B cell (primary cell): ENCODE results near the gene GRK5. TPM values are rescaled to one million over a fixed set of nuclear protein-coding genes. Genes with fewer than 3 reads are reported as not detected.

Experiments
- ATAC-seq: fragments of 200-7000 bp; cut with Tn5 transposase; one replicate; pipeline ENCODE4 v1.10.0; 2021; ENCODE audit warnings: low read depth, mild to moderate bottlenecking, moderate number of reproducible peaks, moderate library complexity
- CTCF ChIA-PET: fragments of 350-600 bp; sonication (Branson Sonifier 250); formaldehyde crosslinking; loops from one replicate; lab custom pipeline; 2021; ENCODE audit warnings: antibody characterized with exemption, inconsistent platforms; lab: Charles Lee
- POLR2A ChIA-PET: fragments of 350-600 bp; sonication (Branson Sonifier 250); formaldehyde crosslinking; loops from one replicate; lab custom pipeline; 2021; ENCODE audit warnings: antibody characterized with exemption; lab: Charles Lee
- DNase-seq: peaks from one replicate; pipeline ENCODE4 v3.0.0; 2013
- H2AFZ ChIP-seq: 2 replicates; pipeline ENCODE4 v1.6.1; 2012; ENCODE audit warnings: mild to moderate bottlenecking, low read depth, low read length; ENCODE audit not compliant: insufficient read depth, poor library complexity, severe bottlenecking
- H3K27ac ChIP-seq, 2 donors: 1 replicate in 1 of 2; 2 replicates in 1 of 2; pipeline ENCODE4 v1.5.1; 2012 to 2013; ENCODE audit warnings: low read length in 2 of 2, mild to moderate bottlenecking in 2 of 2, moderate library complexity in 1 of 2
- H3K27me3 ChIP-seq, 4 experiments: fragments of 200-600 bp in 1 of 4; sonication (generic) in 1 of 4; replicated peaks in 1 of 4; 1 replicate in 2 of 4; 2 replicates in 2 of 4; pipeline versions ENCODE4 v1.6.1 to v1.7.0; 2013 to 2016; ENCODE audit warnings: low read length in 3 of 4, mild to moderate bottlenecking in 2 of 4, mixed read lengths in 1 of 4, moderate library complexity in 1 of 4; ENCODE audit not compliant: insufficient read depth in 4 of 4, control insufficient read depth in 3 of 4; ENCODE audit errors: control extremely low read depth in 1 of 4
- H3K36me3 ChIP-seq, 2 experiments: replicated peaks in 1 of 2; 1 replicate in 1 of 2; 2 replicates in 1 of 2; pipeline versions ENCODE4 v1.6.1 to v1.7.1; 2013; ENCODE audit warnings: low read length in 1 of 2; ENCODE audit not compliant: insufficient read depth in 2 of 2, control insufficient read depth in 1 of 2; ENCODE audit errors: control extremely low read depth in 1 of 2, extremely low read depth in 1 of 2
- H3K4me1 ChIP-seq, 2 donors: fragments of 200-600 bp in 1 of 2; sonication (generic) in 1 of 2; 1 replicate in 1 of 2; 2 replicates in 1 of 2; pipeline versions ENCODE4 v1.5.1 to v1.6.1; 2013 to 2017; ENCODE audit warnings: low read length in 2 of 2; ENCODE audit not compliant: control insufficient read depth in 2 of 2, insufficient read depth in 2 of 2
- H3K4me2 ChIP-seq: replicated peaks from 2 replicates; pipeline ENCODE3; 2012; ENCODE audit warnings: mild to moderate bottlenecking, low read depth, low read length; ENCODE audit not compliant: poor library complexity, severe bottlenecking
- H3K4me3 ChIP-seq, 5 experiments: fragments of 200-600 bp in 1 of 5; sonication (generic) in 1 of 5; 1 replicate in 3 of 5; 2 replicates in 2 of 5; pipeline versions ENCODE4 v1.5.1 to v1.7.0; 2011 to 2016; ENCODE audit warnings: low read length in 4 of 5, mild to moderate bottlenecking in 4 of 5, low read depth in 2 of 5, control low read depth in 1 of 5, moderate library complexity in 1 of 5; ENCODE audit not compliant: insufficient read depth in 1 of 5; ENCODE audit errors: control extremely low read depth in 1 of 5, extremely low read depth in 1 of 5
- H3K79me2 ChIP-seq: fragments of 200-600 bp; sonication (generic); one replicate; pipeline ENCODE4 v1.6.0; 2016; ENCODE audit warnings: low read length; ENCODE audit not compliant: control insufficient read depth, insufficient read depth
- H3K9ac ChIP-seq: fragments of 200-600 bp; sonication (generic); 2 replicates; pipeline ENCODE4 v1.6.1; 2017; ENCODE audit warnings: mild to moderate bottlenecking, low read length, moderate library complexity
- H3K9me3 ChIP-seq, 3 donors: one replicate each; pipeline versions ENCODE4 v1.6.1 to v1.7.1; 2013; ENCODE audit warnings: low read length in 2 of 3; ENCODE audit not compliant: control insufficient read depth in 2 of 3, insufficient read depth in 1 of 3; ENCODE audit errors: control extremely low read depth in 1 of 3
- H4K20me1 ChIP-seq: 2 replicates; pipeline ENCODE4 v1.6.0; 2012; ENCODE audit warnings: mild to moderate bottlenecking, low read length; ENCODE audit not compliant: insufficient read depth, control insufficient read depth, poor library complexity, severe bottlenecking
- H3K27ac Mint-ChIP-seq: one replicate; pipeline ENCODE4 v1.8.0; 2021; ENCODE audit warnings: mixed read lengths
- H3K27me3 Mint-ChIP-seq: one replicate; pipeline ENCODE4 v1.8.0; 2021; ENCODE audit warnings: mixed read lengths
- H3K4me1 Mint-ChIP-seq: one replicate; pipeline ENCODE4 v1.8.0; 2021; ENCODE audit warnings: mixed read lengths
- H3K4me3 Mint-ChIP-seq: one replicate; pipeline ENCODE4 v1.8.0; 2021; ENCODE audit warnings: mixed read lengths
- H3K9me3 Mint-ChIP-seq: one replicate; pipeline ENCODE4 v1.8.0; 2022; ENCODE audit warnings: mixed read lengths; ENCODE audit not compliant: insufficient read depth
- EZH2 ChIP-seq: IDR thresholded peaks from 2 replicates; pipeline ENCODE4 v1.6.1; 2012; ENCODE audit warnings: borderline replicate concordance, low read depth, mild to moderate bottlenecking, moderate library complexity, low read length; ENCODE audit not compliant: insufficient read depth, poor library complexity, severe bottlenecking
- WGBS: methylation state at CpG from one replicate; pipeline ENCODE4 v1.1.5; 2013; ENCODE audit warnings: missing lambda C conversion rate; ENCODE audit not compliant: insufficient coverage; 5-methylcytosine and 5-hydroxymethylcytosine counted together
- intact Hi-C: fragments of 100-400 bp; cut with micrococcal nuclease; formaldehyde crosslinking; loops from one replicate; pipeline ENCODE4 v1.10.0; 2022
- polyA plus RNA-seq: library from polyadenylated mRNA; depleted of rRNA; stranded (reverse); fragments of >200 nt; gene quantifications from 2 replicates; pipeline ENCODE4 v1.2.3, GENCODE V29; 2012
- total RNA-seq, 2 donors: library from RNA; stranded (reverse); fragments of 120-200 nt in 1 of 2; gene quantifications; 1 replicate in 1 of 2; 2 replicates in 1 of 2; pipeline versions ENCODE4 v1.2.3 to v1.2.4, GENCODE V29; 2013 to 2022
- TF ChIP-seq, protein P1 (sequence below): fragments of 200-600 bp; IDR thresholded peaks from one replicate; pipeline ENCODE4 v1.8.0; 2022; ENCODE audit warnings: antibody characterized with exemption, mild to moderate bottlenecking

GRK5 gene
- total and polyA plus RNA-seq, 2 donors (not counting 1 experiment from before 2014, with no cell fraction given), result 21.9 to 54.8 TPM

DNA sequence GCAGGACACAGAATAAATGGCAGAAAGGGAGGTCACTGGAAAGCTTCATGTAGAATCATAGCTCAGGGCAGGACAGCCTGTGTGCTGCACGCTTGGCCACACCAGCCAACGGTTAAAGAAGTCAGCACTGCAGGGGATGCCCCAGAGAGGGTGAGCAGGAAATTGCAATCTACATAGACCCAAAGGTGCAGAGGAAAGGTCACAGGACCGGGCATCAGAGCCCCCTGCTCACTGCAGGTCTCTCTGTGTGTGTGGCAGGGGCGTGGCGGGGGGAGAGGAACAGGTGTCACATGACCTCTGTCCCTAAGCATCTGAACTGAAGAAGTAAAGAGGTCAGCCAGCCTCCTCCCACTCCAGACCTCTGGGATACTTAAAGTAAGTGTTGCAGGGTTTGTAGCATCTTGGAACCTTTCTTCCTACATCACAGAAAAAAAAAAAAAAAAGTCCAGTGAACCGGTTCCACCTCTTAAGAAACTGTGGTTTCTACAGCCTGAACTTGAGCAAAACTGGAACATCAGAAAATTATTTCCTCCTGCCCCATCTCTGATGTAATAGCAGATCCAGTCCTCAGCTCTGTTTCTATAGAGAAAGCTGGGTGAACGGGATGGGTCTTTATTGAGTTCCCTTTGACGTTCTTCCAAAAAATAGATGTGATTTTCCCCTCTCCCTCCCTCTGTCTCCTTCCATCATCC, 270.9 kb downstream of the GRK5 start:
- H3K4me2 ChIP-seq, result peak overlapping the region; percentile 66
- H2AFZ ChIP-seq, result peak overlapping the region; percentile 12

More for the DNA sequence above, 270.9 kb downstream of the GRK5 start:
- peaks cover 27 to 31% of the 10 kb centered on the region in 2 donors for H3K4me1 ChIP-seq
- H3K27ac ChIP-seq, result peak overlapping the region; percentile 47 to 62
- peak; percentile 77 for DNase-seq
- H3K4me3 ChIP-seq, result peak overlapping the region in 2 of 5 experiments; percentile 5 to 42
- H3K4me3 Mint-ChIP-seq, result peak overlapping the region; percentile 87
- peaks cover 37% of the 10 kb centered on the region for H3K4me1 Mint-ChIP-seq
- TF ChIP-seq, protein P1, sequence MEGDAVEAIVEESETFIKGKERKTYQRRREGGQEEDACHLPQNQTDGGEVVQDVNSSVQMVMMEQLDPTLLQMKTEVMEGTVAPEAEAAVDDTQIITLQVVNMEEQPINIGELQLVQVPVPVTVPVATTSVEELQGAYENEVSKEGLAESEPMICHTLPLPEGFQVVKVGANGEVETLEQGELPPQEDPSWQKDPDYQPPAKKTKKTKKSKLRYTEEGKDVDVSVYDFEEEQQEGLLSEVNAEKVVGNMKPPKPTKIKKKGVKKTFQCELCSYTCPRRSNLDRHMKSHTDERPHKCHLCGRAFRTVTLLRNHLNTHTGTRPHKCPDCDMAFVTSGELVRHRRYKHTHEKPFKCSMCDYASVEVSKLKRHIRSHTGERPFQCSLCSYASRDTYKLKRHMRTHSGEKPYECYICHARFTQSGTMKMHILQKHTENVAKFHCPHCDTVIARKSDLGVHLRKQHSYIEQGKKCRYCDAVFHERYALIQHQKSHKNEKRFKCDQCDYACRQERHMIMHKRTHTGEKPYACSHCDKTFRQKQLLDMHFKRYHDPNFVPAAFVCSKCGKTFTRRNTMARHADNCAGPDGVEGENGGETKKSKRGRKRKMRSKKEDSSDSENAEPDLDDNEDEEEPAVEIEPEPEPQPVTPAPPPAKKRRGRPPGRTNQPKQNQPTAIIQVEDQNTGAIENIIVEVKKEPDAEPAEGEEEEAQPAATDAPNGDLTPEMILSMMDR, result no peak
- TF ChIP-seq EZH2, result no peak
- H4K20me1 ChIP-seq, result no peaks in the 10 kb centered on the region
- peak overlapping the region; percentile 81 for H3K27ac Mint-ChIP-seq
- ChIA-PET POLR2A (interaction anchor here (0.6 to 2.0 kb wide), 10 partner anchors 10 to 374 kb away, joined by 3 to 9 read pairs (median 4); partner anchors contain the start of gene DENND10), CTCF (interaction anchor here (0.9 to 5.2 kb wide), 7 partner anchors 11 to 279 kb away, joined by 3 to 36 read pairs (median 8); partner anchors contain the start of genes GRK5 and RGS10)
- H3K9me3 ChIP-seq, result peaks cover 0 to 11% (median 3%) of the 10 kb centered on the region in 3 donors
- peak; percentile 95 for ATAC-seq
- no peaks in the 10 kb centered on the region for H3K79me2 ChIP-seq
- H3K9ac ChIP-seq, result peak overlapping the region; percentile 8
- no peaks in the 10 kb centered on the region for H3K27me3 ChIP-seq
- H3K27me3 Mint-ChIP-seq, result no peaks in the 10 kb centered on the region
- whole genome bisulfite sequencing, result 0% methylated on average over 2 of the region's 8 CpGs
- H3K9me3 Mint-ChIP-seq, result peaks cover 4% of the 10 kb centered on the region
- no peaks in the 10 kb centered on the region for H3K36me3 ChIP-seq
- intact Hi-C loops, result loop anchor here (1.0 to 5.0 kb wide), 4 partner anchors 11 to 272 kb away; partner anchors contain the start of gene RGS10
